Natural killer cell (primary cell): ENCODE data around the gene SF3A2. TPM values are rescaled to one million over a fixed set of nuclear protein-coding genes. Genes with fewer than 3 reads are reported as not detected.

Experiments used
- ATAC-seq, 3 donors: fragments of 150-1000 bp in 2 of 3; fragments of 200-7000 bp in 1 of 3; cut with Tn5 transposase; 1 replicate in 1 of 3; 2 replicates in 2 of 3; pipeline ENCODE4 v1.10.0; 2021; ENCODE audit warnings: mild to moderate bottlenecking in 2 of 3, moderate library complexity in 2 of 3
- DNase-seq, 2 donors: peaks; one replicate each; pipeline versions ENCODE4 v3.0.0 to v3.0.0-alpha.2; 2013 to 2021; ENCODE audit warnings: mixed read lengths in 1 of 2
- H3K27ac ChIP-seq: one replicate; pipeline ENCODE4 v1.5.1; 2013; ENCODE audit warnings: mild to moderate bottlenecking, low read length
- H3K27me3 ChIP-seq: one replicate; pipeline ENCODE4 v1.6.1; 2013; ENCODE audit warnings: low read length; ENCODE audit not compliant: control insufficient read depth, insufficient read depth
- H3K36me3 ChIP-seq: one replicate; pipeline ENCODE4 v1.6.1; 2013; ENCODE audit warnings: low read length; ENCODE audit not compliant: control insufficient read depth, insufficient read depth
- H3K4me1 ChIP-seq: one replicate; pipeline ENCODE4 v1.6.1; 2013; ENCODE audit warnings: low read length; ENCODE audit not compliant: control insufficient read depth, insufficient read depth
- H3K4me3 ChIP-seq: one replicate; pipeline ENCODE4 v1.5.1; 2013; ENCODE audit warnings: low read length
- H3K9me3 ChIP-seq: one replicate; pipeline ENCODE4 v1.6.1; 2013; ENCODE audit warnings: low read length; ENCODE audit not compliant: control insufficient read depth, insufficient read depth
- H3K27ac Mint-ChIP-seq, 2 donors: one replicate each; pipeline ENCODE4 v1.8.0; 2022; ENCODE audit warnings: mild to moderate bottlenecking in 2 of 2, mixed read lengths in 2 of 2, moderate library complexity in 1 of 2
- H3K27me3 Mint-ChIP-seq, 2 donors: one replicate each; pipeline ENCODE4 v1.8.0; 2022; ENCODE audit warnings: low read depth in 2 of 2, mixed read lengths in 2 of 2
- H3K36me3 Mint-ChIP-seq: one replicate; pipeline ENCODE4 v1.8.0; 2022; ENCODE audit warnings: mixed read lengths
- H3K4me1 Mint-ChIP-seq, 2 donors: one replicate each; pipeline ENCODE4 v1.8.0; 2022; ENCODE audit warnings: mixed read lengths in 2 of 2
- H3K4me3 Mint-ChIP-seq: one replicate; pipeline ENCODE4 v1.8.0; 2022; ENCODE audit warnings: mild to moderate bottlenecking, moderate library complexity, mixed read lengths
- H3K9me3 Mint-ChIP-seq, 2 donors: one replicate each; pipeline ENCODE4 v1.8.0; 2022; ENCODE audit warnings: mixed read lengths in 2 of 2
- CTCF ChIP-seq: fragments of 200-600 bp; IDR thresholded peaks from one replicate; pipeline ENCODE4 v1.8.0; 2022; ENCODE audit warnings: antibody characterized with exemption
- WGBS: methylation state at CpG from one replicate; pipeline ENCODE4 v1.1.7; 2013; ENCODE audit warnings: missing lambda C conversion rate; ENCODE audit not compliant: insufficient coverage; 5-methylcytosine and 5-hydroxymethylcytosine counted together
- intact Hi-C: fragments of 100-400 bp; cut with micrococcal nuclease; formaldehyde crosslinking; loops from one replicate; pipeline ENCODE4 v1.14.2; 2022
- total RNA-seq, 4 donors: library from RNA; stranded (reverse); fragments of 120-200 nt in 1 of 4; gene quantifications; one replicate each; pipeline versions ENCODE4 v1.2.3 to v1.2.4, GENCODE V29; 2013 to 2022

Gene SF3A2
- total RNA-seq, 3 donors from 2014 or later (not counting 1 experiment from before 2014, with no cell fraction given): 143 to 165 (median 147) TPM

GRCh38 chr19:2251106-2252054, 14.8 kb downstream of the SF3A2 start:
- Mint-ChIP-seq H3K27ac (no peak overlapping the region), H3K9me3 (no peaks in the 10 kb centered on the region), H3K36me3 (no peaks in the 10 kb centered on the region), H3K4me3 (peak overlapping the region; percentile 69), H3K27me3 (peaks cover 0 to 18% of the 10 kb centered on the region in 2 donors), H3K4me1 (peaks cover 0 to 17% of the 10 kb centered on the region in 2 donors)
- H3K9me3 ChIP-seq: no peaks in the 10 kb centered on the region
- DNase-seq (peak in 1 of 2 donors; percentile 54), ATAC-seq (peak in 2 of 3 donors; percentile 23 to 27)
- no peak for TF ChIP-seq CTCF
- no peak overlapping the region for H3K27ac ChIP-seq
- H3K4me1 ChIP-seq: peaks cover 35% of the 10 kb centered on the region
- H3K4me3 ChIP-seq: no peak overlapping the region
- peaks cover 31% of the 10 kb centered on the region for H3K27me3 ChIP-seq
- peaks cover 15% of the 10 kb centered on the region for H3K36me3 ChIP-seq
- intact Hi-C loops: no loop called here
- 6% methylated on average over 125 of the region's 125 CpGs for WGBS

GRCh38 chr19:2252055-2252796, 15.6 kb downstream of the SF3A2 start:
- Histone ChIP-seq H3K27ac (no peak overlapping the region), H3K36me3 (peaks cover 7% of the 10 kb centered on the region), H3K4me3 (peak overlapping the region; percentile 26), H3K27me3 (peaks cover 31% of the 10 kb centered on the region), H3K9me3 (no peaks in the 10 kb centered on the region), H3K4me1 (peaks cover 39% of the 10 kb centered on the region)
- peak in 1 of 2 donors; percentile 32 for DNase-seq
- ATAC-seq: no peak
- Mint-ChIP-seq H3K27ac (no peak overlapping the region), H3K4me1 (peaks cover 0 to 17% of the 10 kb centered on the region in 2 donors), H3K27me3 (peaks cover 0 to 18% of the 10 kb centered on the region in 2 donors), H3K9me3 (no peaks in the 10 kb centered on the region), H3K4me3 (peak overlapping the region; percentile 74), H3K36me3 (no peaks in the 10 kb centered on the region)
- TF ChIP-seq CTCF: no peak
- intact Hi-C loops: no loop called here
- WGBS: 6% methylated on average over 74 of the region's 74 CpGs

- ATAC-seq (peak in 1 of 3 donors; percentile 7), DNase-seq (peak in 1 of 2 donors; percentile 31)
- no peak overlapping the region for H3K27ac Mint-ChIP-seq
- no peaks in the 10 kb centered on the region for H3K9me3 ChIP-seq
- peak overlapping the region; percentile 75 for H3K4me3 Mint-ChIP-seq
- H3K27ac ChIP-seq: no peak overlapping the region
- H3K27me3 Mint-ChIP-seq: peaks cover 0 to 18% of the 10 kb centered on the region in 2 donors
- 5% methylated on average over 18 of the region's 18 CpGs for WGBS
- intact Hi-C loops: no loop called here
- H3K4me1 Mint-ChIP-seq: peaks cover 0 to 17% of the 10 kb centered on the region in 2 donors
- H3K36me3 ChIP-seq: peaks cover 5% of the 10 kb centered on the region
- H3K36me3 Mint-ChIP-seq: no peaks in the 10 kb centered on the region
- H3K27me3 ChIP-seq: peaks cover 31% of the 10 kb centered on the region
- no peaks in the 10 kb centered on the region for H3K9me3 Mint-ChIP-seq
- H3K4me3 ChIP-seq: peak overlapping the region; percentile 26
- peaks cover 44% of the 10 kb centered on the region for H3K4me1 ChIP-seq
- peak; percentile 3 for TF ChIP-seq CTCF
Measured at GRCh38 chr19:2252797-2253105, 16.1 kb downstream of the SF3A2 start.
